ENCODE data around the gene PCDHA3.
"Not testable (repeated sequence)": the region's sequence is repeated elsewhere in the genome, so short reads cannot be mapped to it uniquely, and the experiment has no call there.

PCDHA3 gene

DNA sequence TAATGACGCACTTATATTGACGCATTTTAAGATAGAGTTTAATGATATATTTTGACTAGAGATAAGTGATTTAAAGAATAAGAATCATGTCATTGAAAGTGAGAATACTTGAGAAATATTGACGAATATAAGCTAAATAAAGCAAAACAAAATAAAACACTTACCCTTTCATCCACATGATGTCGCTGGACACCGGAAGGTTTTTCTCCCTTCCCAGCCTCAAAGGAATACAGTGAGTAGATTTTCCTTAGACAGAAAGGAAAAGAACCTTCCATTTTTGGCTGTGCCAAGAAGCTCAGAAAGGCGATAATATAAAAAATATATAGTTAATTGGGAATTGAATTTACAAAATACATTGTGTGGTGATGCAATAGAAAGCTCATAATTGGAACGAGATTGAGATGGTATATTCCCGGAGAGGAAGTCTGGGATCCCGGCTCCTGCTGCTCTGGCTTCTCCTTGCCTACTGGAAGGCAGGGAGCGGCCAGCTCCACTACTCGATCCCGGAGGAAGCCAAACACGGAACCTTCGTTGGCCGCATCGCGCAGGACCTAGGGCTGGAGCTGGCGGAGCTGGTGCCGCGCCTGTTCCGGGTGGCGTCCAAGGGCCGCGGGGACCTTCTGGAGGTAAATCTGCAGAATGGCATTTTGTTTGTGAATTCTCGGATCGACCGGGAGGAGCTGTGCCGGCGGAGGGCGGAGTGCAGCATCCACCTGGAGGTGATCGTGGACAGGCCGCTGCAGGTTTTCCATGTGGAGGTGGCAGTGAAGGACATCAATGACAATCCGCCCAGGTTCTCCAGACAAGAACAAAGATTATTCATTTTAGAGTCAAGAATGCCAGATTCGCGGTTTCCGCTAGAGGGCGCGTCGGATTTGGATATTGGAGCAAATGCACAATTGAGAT is 20.8 kb downstream of the PCDHA3 start, which contains the start of gene PCDHA5:
Gene PCDHA5 (plus strand): TSS at position 239 of the 906 bp plus-strand sequence.
- no peak for DNase-seq (ENCODE audit: low spot score)

DNA sequence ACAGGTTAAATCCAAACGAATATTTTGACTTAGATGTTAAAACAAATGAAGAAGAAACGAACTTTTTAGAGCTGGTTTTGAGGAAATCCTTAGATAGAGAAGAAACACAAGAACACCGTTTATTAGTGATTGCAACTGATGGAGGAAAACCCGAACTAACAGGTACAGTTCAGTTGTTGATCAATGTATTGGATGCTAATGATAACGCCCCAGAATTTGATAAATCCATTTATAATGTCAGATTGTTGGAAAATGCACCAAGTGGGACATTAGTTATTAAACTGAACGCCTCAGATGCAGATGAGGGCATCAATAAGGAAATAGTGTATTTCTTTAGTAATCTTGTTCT is 21.4 kb downstream of the PCDHA3 start:
- DNase-seq (ENCODE audit: low spot score), result no peak

DNA sequence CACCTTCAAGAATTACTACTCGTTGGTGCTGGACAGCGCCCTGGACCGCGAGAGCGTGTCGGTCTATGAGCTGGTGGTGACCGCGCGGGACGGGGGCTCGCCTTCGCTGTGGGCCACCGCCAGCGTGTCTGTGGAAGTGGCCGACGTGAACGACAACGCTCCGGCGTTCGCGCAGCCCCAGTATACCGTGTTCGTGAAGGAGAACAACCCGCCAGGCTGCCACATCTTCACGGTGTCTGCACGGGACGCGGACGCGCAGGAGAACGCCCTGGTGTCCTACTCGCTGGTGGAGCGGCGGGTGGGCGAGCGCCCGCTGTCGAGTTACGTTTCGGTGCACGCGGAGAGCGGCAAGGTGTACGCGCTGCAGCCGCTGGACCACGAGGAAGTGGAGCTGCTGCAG is 22.1 kb downstream of the PCDHA3 start:
- DNase-seq (ENCODE audit: low spot score), result not testable (repeated sequence)

DNA sequence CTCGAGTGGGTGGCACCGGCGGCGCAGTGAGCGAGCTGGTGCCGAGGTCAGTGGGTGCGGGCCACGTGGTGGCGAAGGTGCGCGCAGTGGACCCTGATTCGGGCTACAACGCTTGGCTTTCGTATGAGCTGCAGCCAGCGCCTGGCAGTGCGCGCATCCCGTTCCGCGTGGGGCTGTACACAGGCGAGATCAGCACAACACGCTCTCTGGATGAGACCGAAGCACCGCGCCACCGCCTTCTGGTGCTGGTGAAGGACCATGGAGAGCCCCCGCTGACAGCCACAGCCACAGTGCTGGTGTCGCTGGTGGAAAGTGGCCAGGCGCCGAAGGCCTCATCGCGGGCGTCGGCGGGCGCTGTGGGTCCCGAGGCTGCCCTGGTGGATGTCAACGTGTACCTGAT is 22.6 kb downstream of the PCDHA3 start:
- DNase-seq (ENCODE audit: low spot score), result no peak

DNA sequence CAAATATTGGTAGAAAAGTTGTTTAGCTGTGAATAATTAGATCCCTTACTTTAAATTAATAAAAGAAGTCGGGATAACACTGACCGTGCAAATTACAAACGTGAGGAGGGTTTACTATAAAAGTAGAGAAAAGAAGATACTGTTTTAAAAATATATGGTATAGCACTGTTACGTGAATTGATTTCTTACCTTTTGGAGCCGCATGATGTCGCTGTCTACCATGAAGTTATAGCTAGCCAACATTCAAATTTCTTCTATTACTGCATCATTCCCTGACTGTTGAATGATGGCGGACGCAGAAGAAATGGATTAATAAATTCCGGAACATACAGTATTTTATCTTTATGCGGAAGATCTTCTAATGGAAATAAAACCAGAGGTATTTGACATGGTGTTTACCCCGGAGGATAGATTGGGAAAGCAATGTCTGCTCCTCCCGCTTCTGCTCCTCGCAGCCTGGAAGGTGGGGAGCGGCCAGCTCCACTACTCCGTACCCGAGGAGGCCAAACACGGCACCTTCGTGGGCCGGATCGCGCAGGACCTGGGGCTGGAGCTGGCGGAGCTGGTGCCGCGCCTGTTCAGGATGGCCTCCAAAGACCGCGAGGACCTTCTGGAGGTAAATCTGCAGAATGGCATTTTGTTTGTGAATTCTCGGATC is 27.0 kb downstream of the PCDHA3 start, which contains the start of gene PCDHA6:
Gene PCDHA6 (plus strand): TSS at position 257 of the 658 bp plus-strand sequence. CDS start 132 bp downstream, at position 389.
- no peak for DNase-seq (ENCODE audit: low spot score)

DNA sequence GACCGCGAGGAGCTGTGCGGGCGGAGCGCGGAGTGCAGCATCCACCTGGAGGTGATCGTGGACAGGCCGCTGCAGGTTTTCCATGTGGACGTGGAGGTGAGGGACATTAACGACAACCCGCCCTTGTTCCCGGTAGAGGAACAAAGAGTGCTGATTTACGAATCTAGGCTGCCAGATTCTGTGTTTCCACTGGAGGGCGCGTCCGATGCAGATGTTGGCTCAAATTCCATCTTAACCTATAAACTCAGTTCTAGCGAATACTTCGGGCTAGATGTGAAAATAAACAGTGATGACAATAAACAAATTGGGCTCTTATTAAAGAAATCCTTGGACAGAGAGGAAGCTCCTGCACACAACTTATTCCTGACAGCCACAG is 27.5 kb downstream of the PCDHA3 start:
- DNase-seq (ENCODE audit: low spot score), result no peak

DNA sequence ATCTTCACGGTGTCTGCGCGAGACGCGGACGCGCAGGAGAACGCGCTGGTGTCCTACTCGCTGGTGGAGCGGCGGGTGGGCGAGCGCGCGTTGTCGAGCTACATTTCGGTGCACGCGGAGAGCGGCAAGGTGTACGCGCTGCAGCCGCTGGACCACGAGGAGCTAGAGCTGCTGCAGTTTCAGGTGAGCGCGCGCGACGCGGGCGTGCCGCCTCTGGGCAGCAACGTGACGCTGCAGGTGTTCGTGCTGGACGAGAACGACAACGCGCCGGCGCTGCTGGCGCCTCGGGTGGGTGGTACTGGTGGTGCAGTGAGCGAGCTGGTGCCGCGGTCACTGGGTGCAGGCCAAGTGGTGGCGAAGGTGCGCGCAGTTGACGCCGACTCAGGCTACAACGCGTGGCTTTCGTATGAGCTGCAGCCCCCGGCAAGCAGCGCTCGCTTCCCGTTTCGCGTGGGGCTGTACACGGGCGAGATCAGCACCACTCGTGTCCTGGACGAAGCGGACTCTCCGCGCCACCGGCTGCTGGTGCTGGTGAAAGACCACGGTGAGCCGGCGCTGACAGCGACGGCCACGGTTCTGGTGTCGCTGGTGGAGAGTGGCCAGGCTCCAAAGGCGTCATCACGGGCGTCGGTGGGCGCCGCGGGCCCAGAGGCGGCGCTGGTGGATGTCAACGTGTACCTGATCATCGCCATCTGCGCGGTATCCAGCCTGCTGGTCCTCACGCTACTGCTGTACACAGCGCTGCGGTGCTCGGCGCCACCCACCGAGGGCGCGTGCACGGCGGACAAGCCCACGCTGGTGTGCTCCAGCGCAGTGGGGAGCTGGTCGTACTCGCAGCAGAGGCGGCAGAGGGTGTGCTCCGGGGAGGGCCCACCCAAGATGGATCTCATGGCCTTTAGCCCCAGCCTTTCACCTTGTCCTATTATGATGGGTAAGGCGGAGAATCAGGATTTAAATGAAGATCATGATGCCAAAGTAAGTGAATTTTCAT is 28.9 kb downstream of the PCDHA3 start:
- DNase-seq (ENCODE audit: low spot score), result not testable (repeated sequence)

DNA sequence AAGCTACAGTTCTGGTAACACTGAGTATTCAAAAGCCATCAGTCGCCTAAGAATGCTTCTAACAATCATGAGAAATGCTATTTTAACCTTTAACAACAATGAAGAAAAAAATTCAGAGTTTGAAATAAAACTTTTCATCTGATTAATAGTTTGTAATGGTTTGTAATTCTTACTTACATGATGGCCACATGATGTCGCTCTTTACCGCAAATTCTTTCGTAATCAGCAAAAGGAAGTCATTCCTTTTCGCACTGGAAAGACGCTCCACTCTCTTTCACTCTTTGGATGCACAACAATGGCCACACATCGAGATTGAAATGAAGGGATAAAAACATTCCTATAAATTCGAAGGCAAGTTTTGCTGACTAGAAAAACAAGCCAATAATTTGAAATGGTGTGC is 33.1 kb downstream of the PCDHA3 start, which contains the start of gene PCDHA7:
Gene PCDHA7 (plus strand): TSS at position 277 of the 400 bp plus-strand sequence. CDS start 115 bp downstream, at position 392.
- DNase-seq (ENCODE audit: low spot score), result no peak

DNA sequence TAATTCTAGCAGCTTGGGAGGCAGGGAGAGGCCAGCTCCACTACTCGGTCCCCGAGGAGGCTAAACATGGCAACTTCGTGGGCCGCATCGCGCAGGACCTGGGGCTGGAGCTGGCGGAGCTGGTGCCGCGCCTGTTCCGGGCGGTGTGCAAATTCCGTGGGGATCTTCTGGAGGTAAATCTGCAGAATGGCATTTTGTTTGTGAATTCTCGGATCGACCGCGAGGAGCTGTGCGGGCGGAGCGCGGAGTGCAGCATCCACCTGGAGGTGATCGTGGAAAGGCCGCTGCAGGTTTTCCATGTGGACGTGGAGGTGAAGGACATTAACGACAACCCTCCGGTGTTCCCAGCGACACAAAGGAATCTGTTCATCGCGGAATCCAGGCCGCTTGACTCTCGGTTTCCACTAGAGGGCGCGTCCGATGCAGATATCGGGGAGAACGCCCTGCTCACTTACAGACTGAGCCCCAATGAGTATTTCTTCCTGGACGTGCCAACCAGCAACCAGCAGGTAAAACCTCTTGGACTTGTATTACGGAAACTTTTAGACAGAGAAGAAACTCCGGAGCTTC is 33.7 kb downstream of the PCDHA3 start:
- not testable (repeated sequence) for DNase-seq (ENCODE audit: low spot score)

DNA sequence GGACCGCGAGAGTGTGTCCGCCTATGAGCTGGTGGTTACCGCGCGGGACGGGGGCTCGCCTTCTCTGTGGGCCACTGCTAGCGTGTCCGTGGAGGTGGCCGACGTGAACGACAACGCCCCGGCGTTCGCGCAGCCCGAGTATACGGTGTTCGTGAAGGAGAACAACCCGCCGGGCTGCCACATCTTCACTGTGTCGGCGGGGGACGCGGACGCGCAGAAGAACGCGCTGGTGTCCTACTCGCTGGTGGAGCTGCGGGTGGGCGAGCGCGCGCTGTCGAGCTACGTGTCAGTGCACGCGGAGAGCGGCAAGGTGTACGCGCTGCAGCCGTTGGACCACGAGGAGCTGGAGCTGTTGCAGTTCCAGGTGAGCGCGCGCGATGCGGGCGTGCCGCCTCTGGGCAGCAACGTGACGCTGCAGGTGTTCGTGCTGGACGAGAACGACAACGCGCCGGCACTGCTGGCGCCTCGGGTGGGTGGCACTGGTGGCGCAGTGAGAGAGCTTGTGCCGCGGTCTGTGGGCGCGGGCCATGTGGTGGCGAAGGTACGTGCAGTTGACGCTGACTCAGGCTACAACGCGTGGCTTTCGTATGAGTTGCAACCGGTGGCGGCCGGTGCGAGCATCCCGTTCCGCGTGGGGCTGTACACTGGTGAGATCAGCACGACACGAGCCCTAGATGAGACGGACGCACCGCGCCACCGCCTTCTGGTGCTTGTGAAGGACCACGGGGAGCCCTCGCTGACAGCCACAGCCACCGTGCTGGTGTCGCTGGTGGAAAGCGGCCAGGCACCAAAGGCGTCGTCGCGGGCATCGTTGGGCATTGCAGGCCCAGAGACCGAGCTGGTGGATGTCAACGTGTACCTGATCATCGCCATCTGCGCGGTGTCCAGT is 35.0 kb downstream of the PCDHA3 start:
- no peak for DNase-seq (ENCODE audit: low spot score)

DNA sequence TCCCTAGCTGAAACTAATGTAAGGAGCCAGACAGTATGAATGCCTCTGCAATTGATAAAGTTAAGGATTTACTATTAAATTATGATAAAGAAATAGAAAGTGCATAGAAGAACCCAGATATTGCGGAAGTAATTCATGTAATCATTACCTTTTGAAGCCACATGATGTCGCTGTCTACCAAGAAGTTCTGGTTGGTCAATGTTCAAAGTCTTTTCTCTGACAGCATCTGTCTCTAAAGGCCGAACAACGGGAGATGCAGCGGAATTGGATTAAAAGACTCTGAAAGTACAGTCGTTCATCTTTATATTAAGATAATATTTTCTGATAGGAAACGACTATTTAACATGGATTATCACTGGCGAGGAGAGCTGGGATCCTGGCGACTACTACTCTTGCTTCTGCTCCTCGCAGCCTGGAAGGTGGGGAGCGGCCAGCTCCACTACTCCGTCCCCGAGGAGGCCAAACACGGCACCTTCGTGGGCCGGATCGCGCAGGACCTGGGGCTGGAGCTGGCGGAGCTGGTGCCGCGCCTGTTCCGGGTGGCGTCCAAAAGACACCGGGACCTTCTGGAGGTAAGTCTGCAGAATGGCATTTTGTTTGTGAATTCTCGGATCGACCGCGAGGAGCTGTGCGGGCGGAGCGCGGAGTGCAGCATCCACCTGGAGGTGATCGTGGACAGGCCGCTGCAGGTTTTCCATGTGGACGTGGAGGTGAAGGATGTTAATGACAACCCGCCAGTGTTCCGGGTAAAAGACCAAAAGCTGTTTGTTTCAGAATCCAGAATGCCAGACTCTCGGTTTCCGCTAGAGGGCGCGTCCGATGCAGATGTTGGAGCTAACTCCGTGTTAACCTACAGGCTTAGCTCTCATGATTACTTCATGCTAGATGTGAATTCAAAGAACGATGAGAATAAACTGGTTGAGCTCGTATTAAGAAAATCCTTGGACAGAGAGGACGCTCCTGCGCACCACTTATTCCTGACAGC is 40.4 kb downstream of the PCDHA3 start, which contains the start of gene PCDHA8:
Gene PCDHA8 (plus strand): TSS at position 210 of the 985 bp plus-strand sequence. CDS start 135 bp downstream, at position 345.
- no peak for DNase-seq (ENCODE audit: low spot score)

DNA sequence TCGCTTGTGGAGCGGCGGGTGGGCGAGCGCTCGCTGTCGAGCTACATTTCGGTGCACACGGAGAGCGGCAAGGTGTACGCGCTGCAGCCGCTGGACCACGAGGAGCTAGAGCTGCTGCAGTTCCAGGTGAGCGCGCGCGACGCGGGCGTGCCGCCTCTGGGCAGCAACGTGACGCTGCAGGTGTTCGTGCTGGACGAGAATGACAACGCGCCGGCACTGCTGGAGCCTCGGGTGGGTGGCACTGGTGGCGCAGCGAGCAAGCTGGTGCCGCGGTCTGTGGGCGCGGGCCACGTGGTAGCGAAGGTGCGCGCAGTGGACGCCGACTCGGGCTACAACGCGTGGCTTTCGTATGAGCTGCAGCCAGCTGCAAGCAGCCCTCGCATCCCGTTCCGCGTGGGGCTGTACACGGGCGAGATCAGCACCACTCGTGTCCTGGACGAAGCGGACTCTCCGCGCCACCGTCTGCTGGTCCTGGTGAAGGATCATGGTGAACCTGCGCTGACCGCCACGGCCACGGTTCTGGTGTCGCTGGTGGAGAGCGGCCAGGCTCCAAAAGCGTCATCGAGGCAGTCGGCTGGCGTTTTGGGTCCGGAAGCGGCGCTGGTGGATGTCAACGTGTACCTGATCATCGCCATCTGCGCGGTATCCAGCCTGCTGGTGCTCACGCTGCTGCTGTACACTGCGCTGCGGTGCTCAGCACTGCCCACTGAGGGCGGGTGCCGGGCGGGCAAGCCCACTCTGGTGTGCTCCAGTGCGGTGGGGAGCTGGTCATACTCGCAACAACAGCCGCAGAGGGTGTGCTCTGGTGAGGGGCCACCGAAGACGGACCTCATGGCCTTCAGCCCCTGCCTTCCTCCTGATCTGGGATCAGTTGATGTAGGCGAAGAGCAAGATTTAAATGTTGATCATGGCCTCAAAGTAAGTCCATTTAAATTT is 42.2 kb downstream of the PCDHA3 start:
- DNase-seq (ENCODE audit: low spot score), result no peak

DNA sequence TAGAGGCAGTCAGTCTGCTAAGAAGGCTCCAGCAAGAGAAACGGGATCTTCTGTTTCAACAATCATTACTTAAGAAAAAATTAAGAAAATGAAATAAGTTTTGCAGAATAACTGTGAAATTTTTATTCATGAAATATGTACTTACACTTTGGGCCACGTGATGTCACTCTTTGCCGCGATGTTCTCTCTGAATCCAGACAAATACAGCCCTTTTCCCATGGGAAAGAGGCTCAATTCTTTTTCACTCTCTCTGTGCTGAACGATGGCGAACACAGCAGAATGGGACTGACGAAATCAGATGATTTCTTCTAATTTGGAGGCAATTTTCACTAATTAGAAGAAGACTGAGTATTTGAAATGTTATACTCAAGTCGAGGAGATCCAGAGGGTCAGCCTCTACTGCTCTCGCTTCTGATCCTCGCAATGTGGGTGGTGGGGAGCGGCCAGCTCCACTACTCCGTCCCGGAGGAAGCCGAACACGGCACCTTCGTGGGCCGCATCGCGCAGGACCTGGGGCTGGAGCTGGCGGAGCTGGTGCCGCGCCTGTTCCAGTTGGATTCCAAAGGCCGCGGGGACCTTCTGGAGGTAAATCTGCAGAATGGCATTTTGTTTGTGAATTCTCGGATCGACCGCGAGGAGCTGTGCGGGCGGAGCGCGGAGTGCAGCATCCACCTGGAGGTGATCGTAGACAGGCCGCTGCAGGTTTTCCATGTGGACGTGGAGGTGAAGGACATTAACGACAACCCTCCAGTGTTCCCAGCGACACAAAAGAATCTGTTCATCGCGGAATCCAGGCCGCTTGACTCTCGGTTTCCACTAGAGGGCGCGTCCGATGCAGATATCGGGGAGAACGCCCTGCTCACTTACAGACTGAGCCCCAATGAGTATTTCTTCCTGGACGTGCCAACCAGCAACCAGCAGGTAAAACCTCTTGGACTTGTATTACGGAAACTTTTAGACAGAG is 47.6 kb downstream of the PCDHA3 start, which contains the start of gene PCDHA9:
Gene PCDHA9 (plus strand): TSS at position 244 of the 964 bp plus-strand sequence. CDS start 114 bp downstream, at position 358.
- not testable (repeated sequence) for DNase-seq (ENCODE audit: low spot score)

DNA sequence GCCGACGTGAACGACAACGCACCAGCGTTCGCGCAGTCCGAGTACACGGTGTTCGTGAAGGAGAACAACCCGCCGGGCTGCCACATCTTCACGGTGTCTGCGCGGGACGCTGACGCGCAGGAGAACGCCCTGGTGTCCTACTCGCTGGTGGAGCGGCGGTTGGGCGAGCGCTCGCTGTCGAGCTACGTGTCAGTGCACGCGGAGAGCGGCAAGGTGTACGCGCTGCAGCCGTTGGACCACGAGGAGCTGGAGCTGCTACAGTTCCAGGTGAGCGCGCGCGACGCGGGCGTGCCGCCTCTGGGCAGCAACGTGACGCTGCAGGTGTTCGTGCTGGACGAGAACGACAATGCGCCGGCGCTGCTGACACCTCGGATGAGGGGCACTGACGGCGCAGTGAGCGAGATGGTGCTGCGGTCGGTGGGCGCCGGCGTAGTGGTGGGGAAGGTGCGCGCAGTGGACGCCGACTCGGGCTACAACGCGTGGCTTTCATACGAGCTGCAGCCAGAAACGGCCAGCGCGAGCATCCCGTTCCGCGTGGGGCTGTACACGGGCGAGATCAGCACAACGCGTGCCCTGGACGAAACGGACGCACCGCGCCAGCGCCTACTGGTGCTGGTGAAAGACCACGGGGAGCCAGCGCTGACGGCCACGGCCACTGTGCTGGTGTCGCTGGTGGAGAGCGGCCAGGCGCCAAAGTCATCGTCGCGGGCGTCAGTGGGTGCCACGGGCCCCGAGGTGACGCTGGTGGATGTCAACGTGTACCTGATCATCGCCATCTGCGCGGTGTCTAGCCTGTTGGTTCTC is 49.2 kb downstream of the PCDHA3 start:
- not testable (repeated sequence) for DNase-seq (ENCODE audit: low spot score)

Measured in putamen (tissue), 1 donor.